ENCODE results near the gene TPSAB1. TPM values are rescaled to one million over a fixed set of nuclear protein-coding genes. Genes with fewer than 3 reads are reported as not detected.
"Not testable (repeated sequence)": the region's sequence is repeated elsewhere in the genome, so short reads cannot be mapped to it uniquely, and the experiment has no call there.

The TPSAB1 gene
- total and polyA plus RNA-seq, 3 experiments from 2014 or later, result not detected

DNA sequence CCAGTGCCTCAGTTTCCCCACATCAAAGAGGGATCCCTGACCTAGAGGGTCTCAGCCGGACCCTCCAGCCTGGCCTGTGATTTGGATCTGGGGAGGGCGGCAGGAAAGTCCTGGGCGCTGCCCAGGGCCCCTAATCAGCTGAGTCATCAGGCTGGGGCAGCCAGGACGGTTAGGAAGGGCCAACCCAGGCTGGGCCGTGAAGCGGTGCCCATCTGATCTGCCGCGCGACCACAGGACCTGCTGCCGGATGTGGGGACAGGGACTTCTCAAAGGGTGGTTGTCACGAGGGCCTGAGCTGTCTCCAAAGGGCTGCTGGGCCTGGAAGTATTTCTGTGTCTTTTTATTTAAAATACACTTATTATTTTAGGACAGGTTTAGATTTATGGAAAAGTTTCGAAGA is 4.4 kb downstream of the TPSAB1 start:
- H3K4me1 ChIP-seq (ENCODE audit: insufficient read depth, low read length), result no peaks in the 10 kb centered on the region
- Mint-ChIP-seq H3K9me3 (no peaks in the 10 kb centered on the region), H3K4me1 (no peaks in the 10 kb centered on the region), H3K4me3 (peak overlapping the region in 1 of 7 donors; percentile 13), H3K36me3 (no peaks in the 10 kb centered on the region), H3K27ac (no peak overlapping the region), H3K27me3 (peaks cover 4 to 9% of the 10 kb centered on the region in 2 donors)
- no peak overlapping the region for H3K27ac ChIP-seq (ENCODE audit: low read depth, low read length)
- no peak overlapping the region for H3K4me3 ChIP-seq (ENCODE audit: low read length)
- DNase-seq, result no peak
- ChIA-PET CTCF (no interaction called here), POLR2A (no interaction called here)
- no peaks in the 10 kb centered on the region for H3K36me3 ChIP-seq (ENCODE audit: insufficient read depth, low read length)
- no peaks in the 10 kb centered on the region for H3K9me3 ChIP-seq (ENCODE audit: low read length)
- H3K27me3 ChIP-seq (ENCODE audit: insufficient read depth, low read length, poor library complexity, severe bottlenecking), result no peaks in the 10 kb centered on the region

DNA sequence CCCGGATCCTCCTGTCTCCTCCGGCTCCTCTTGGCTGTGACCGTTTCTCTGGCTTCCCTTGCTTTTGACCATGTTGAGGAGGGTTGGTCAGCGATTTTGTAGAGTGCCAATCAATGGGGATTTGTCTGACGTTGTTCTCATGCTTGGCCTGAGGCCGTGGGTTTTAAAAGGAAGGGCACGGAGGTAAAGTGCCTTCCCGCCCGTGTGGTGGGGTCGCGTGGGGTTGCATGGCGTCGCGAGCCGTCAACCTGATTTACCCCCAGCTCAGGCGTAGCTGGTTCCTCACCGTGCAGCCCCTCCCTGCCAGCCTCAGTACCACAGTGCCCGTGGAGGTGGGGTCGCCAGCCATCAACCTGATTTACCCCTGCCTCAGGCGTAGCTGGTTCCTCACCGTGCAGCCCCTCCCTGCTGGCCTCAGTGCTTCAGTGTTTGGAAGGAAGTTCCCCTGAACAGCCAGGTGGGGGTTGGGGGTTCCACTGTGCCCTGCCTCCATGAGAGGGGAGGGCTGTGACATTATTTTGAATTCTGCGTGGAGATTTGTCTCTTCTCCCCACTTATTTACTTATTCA is 5.0 kb downstream of the TPSAB1 start:
- no peak overlapping the region for H3K27ac ChIP-seq (ENCODE audit: low read depth, low read length)
- ChIA-PET POLR2A (no interaction called here), CTCF (no interaction called here)
- Mint-ChIP-seq H3K27me3 (peaks cover 4 to 9% of the 10 kb centered on the region in 2 donors), H3K4me3 (no peak overlapping the region), H3K36me3 (no peaks in the 10 kb centered on the region), H3K27ac (no peak overlapping the region), H3K4me1 (no peaks in the 10 kb centered on the region), H3K9me3 (no peaks in the 10 kb centered on the region)
- no peaks in the 10 kb centered on the region for H3K4me1 ChIP-seq (ENCODE audit: insufficient read depth, low read length)
- no peak overlapping the region for H3K4me3 ChIP-seq (ENCODE audit: low read length)
- H3K9me3 ChIP-seq (ENCODE audit: low read length), result no peaks in the 10 kb centered on the region
- H3K36me3 ChIP-seq (ENCODE audit: insufficient read depth, low read length), result no peaks in the 10 kb centered on the region
- H3K27me3 ChIP-seq (ENCODE audit: insufficient read depth, low read length, poor library complexity, severe bottlenecking), result no peaks in the 10 kb centered on the region
- no peak for DNase-seq

DNA sequence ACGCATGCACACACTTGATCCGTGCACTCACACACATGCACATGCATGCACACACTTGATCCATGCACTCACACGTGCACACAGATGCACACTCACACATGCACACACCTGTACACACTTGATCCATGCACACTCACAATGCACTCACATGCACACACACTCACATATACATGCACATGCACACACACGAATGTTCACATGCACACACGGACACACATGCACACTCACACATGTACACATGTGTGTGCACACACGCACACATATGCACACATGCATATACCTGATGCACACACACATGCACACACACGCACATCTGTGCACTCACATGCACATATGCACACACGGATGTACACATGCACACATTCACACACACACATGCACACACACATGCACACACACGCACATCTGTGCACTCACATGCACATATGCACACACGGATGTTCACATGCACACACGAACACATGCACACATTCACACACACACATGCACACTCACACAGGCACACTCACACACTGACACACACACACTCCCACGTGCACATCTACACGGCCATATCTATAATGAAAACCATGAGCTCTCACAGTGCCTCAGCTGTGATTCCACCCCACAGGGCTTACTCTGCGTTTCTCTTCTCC is 7.5 kb downstream of the TPSAB1 start:
- H3K4me1 ChIP-seq (ENCODE audit: insufficient read depth, low read length); H3K4me3 Mint-ChIP-seq; H3K27me3 ChIP-seq (ENCODE audit: insufficient read depth, low read length, poor library complexity, severe bottlenecking); POLR2A ChIA-PET; H3K27me3 Mint-ChIP-seq; H3K36me3 ChIP-seq (ENCODE audit: insufficient read depth, low read length); CTCF ChIA-PET; H3K27ac ChIP-seq (ENCODE audit: low read depth, low read length); H3K36me3 Mint-ChIP-seq; H3K9me3 Mint-ChIP-seq; H3K4me3 ChIP-seq (ENCODE audit: low read length); H3K27ac Mint-ChIP-seq; H3K9me3 ChIP-seq (ENCODE audit: low read length); H3K4me1 Mint-ChIP-seq: not testable (repeated sequence)
- DNase-seq, result peak in 1 of 5 donors; percentile 23

DNA sequence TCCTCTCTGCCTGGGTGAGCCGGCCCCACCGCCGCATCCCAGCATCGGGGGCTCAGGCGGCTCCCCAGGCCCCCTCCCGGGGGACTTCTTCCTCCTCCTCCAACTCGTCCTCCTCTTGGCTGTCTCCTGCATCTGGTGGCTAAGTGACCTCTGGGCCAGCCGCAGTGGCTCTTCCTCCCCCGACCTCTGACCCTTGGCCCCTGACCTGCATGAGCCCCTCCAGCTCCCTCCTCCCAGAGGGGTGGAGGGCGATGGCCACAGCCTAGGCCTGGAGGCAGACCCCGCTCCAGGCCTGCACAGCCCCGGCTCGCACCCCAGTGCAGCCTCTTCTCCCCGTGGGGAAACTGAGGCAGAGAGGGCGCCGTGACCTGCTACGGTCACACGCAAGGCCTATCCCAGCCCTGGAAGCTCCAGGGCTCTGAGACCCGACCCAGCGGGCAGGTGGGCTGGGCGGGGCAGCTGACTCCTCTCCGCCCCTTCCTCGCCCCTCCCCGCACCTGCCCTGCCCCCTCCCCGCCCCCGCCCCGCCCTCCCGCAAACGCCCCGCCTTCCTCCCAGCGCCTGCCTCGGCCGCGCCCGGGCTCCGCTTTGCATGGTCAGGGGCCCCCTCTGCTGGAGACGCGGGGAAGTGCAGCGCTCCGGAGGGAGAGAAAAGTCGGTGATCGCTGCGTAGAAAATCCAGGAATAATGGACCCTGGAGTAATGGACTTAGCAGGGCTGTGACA is 8.7 kb downstream of the TPSAB1 start:
- POLR2A ChIA-PET; H3K9me3 ChIP-seq (ENCODE audit: low read length); H3K9me3 Mint-ChIP-seq; CTCF ChIA-PET; H3K4me3 ChIP-seq (ENCODE audit: low read length); H3K27ac ChIP-seq (ENCODE audit: low read depth, low read length); H3K4me1 ChIP-seq (ENCODE audit: insufficient read depth, low read length); H3K4me3 Mint-ChIP-seq; H3K27me3 Mint-ChIP-seq; H3K36me3 ChIP-seq (ENCODE audit: insufficient read depth, low read length); H3K27me3 ChIP-seq (ENCODE audit: insufficient read depth, low read length, poor library complexity, severe bottlenecking); H3K36me3 Mint-ChIP-seq; H3K27ac Mint-ChIP-seq; H3K4me1 Mint-ChIP-seq: not testable (repeated sequence)
- DNase-seq, result peak in 1 of 5 donors; percentile 27

DNA sequence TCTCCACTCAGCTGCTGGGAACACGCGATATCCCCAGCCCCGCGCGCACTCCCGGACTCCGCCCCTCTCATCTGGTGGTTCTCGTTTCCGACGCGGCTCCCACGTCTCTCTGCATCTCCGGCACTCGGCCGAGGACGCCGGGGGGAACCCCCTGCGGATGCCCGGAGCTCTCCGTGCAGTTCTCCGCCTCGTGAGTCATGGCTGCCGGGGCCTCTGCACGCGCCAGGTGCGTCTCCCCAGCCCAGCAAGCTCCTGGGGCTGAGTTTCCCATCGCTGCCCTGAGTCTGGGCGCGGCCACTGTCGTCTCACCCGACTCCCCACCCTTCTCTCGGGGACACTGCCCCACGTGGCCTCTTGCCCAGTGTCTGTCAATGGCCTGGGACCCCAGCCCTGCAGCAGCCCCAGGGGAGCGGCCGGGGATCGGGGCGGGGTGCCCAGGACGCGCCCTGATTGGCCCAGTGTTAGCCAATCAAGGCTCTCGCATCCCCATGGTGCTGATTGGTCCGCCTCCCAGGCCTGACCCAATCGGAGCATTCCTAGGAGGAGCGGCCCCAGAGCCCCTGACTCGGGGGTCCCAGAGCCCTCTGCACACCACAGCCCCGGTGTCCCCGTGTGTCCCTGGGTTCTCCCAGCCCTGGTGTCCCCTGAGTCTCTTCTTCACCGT is 13.3 kb downstream of the TPSAB1 start:
- POLR2A ChIA-PET; CTCF ChIA-PET; H3K27ac Mint-ChIP-seq; H3K4me3 Mint-ChIP-seq; H3K27ac ChIP-seq (ENCODE audit: low read depth, low read length); DNase-seq; H3K9me3 ChIP-seq (ENCODE audit: low read length); H3K4me1 ChIP-seq (ENCODE audit: insufficient read depth, low read length); H3K36me3 Mint-ChIP-seq; H3K27me3 Mint-ChIP-seq; H3K27me3 ChIP-seq (ENCODE audit: insufficient read depth, low read length, poor library complexity, severe bottlenecking); H3K36me3 ChIP-seq (ENCODE audit: insufficient read depth, low read length); H3K4me3 ChIP-seq (ENCODE audit: low read length); H3K4me1 Mint-ChIP-seq; H3K9me3 Mint-ChIP-seq: not testable (repeated sequence)

DNA sequence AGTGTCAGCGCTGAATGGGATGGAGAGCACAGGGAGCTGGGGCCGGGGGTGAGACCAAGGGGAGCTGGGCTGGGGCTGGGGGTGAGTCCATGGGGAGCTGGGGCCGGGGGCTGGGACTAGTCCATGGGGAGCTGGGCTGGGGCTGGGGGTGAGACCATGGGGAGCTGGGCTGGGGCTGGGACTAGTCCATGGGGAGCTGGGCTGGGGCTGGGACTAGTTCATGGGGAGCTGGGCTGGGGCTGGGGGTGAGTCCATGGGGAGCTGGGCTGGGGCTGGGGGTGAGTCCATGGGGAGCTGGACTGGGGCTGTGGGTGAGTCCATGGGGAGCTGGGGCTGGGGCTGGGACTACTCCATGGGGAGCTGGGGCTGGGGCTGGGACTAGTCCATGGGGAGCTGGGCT is 14.3 kb downstream of the TPSAB1 start:
- H3K36me3 ChIP-seq (ENCODE audit: insufficient read depth, low read length); CTCF ChIA-PET; H3K4me1 ChIP-seq (ENCODE audit: insufficient read depth, low read length); H3K27me3 ChIP-seq (ENCODE audit: insufficient read depth, low read length, poor library complexity, severe bottlenecking); DNase-seq; H3K4me1 Mint-ChIP-seq; H3K27ac Mint-ChIP-seq; H3K9me3 Mint-ChIP-seq; H3K36me3 Mint-ChIP-seq; H3K9me3 ChIP-seq (ENCODE audit: low read length); H3K4me3 Mint-ChIP-seq; POLR2A ChIA-PET; H3K27ac ChIP-seq (ENCODE audit: low read depth, low read length); H3K4me3 ChIP-seq (ENCODE audit: low read length): not testable (repeated sequence)
- peaks cover 4 to 13% of the 10 kb centered on the region in 2 donors for H3K27me3 Mint-ChIP-seq

DNA sequence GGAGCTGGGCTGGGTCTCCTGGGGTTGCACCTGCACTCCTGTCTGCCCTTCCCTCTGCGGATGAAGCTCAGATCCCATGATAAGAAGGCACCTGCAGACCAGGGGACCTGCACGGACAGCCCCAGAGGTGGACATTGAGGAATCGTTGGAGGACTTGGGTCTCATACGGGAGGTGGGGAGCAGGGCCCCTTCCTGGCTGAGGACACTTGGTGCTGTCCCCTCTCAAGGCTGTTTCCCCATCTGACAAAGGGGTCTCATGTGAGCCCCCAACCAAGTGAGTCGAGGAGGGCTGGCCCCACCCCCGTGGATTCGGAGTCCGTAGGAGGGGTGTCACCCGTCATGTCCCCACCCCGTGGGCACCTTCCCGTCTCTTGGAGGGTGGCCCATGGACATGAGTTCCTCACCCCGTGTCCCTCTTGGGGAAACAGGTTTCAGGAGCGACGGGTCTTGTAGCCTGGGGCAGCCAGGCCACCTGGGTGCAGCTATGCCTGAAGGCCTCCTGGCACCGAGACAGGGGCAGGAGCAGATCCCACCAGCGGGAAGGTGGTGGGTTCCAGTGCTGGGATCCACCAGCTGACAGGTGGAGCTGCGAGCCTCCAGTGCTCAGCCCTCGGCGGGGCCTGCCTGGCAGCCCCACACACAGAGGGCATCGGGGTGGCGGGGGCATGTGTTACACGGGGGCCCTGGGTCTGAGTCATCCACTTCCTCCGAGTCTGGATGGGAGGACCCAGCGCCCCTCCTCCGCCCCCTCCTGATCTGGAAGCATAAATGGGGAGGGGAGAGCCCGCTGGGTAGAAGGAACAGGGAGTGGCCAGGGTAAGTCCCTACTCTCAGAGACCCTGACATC is 15.0 kb downstream of the TPSAB1 start, which contains the start of gene TPSD1:
Gene TPSD1, plus strand, starts transcription at position 794 of the 847 bp plus-strand sequence. CDS start 212 bp downstream, outside the sequence.
- H3K27ac Mint-ChIP-seq; CTCF ChIA-PET; H3K27ac ChIP-seq (ENCODE audit: low read depth, low read length); H3K9me3 Mint-ChIP-seq; H3K4me1 ChIP-seq (ENCODE audit: insufficient read depth, low read length); DNase-seq; H3K4me3 Mint-ChIP-seq; POLR2A ChIA-PET; H3K36me3 ChIP-seq (ENCODE audit: insufficient read depth, low read length); H3K4me1 Mint-ChIP-seq; H3K4me3 ChIP-seq (ENCODE audit: low read length); H3K36me3 Mint-ChIP-seq; H3K9me3 ChIP-seq (ENCODE audit: low read length): not testable (repeated sequence)
- H3K27me3 ChIP-seq (ENCODE audit: insufficient read depth, low read length, poor library complexity, severe bottlenecking), result peaks cover 12% of the 10 kb centered on the region
- H3K27me3 Mint-ChIP-seq, result peaks cover 7 to 15% of the 10 kb centered on the region in 2 donors
